Measurements from ENCODE around the gene PLAU. TPM values are rescaled to one million over a fixed set of nuclear protein-coding genes. Genes with fewer than 3 reads are reported as not detected.
A peak's percentile ranks its signal among the peaks of the same experiment; 100 is the strongest.

PLAU gene
- total RNA-seq, 1 donor from 2014 or later, result 90.2 TPM

- Mint-ChIP-seq H3K36me3 (ENCODE audit: low read depth, unreplicated experiment) (peaks cover 1% of the 10 kb centered on the region), H3K27ac (ENCODE audit: unreplicated experiment) (peak overlapping the region; percentile 95), H3K9me3 (ENCODE audit: unreplicated experiment) (no peaks in the 10 kb centered on the region), H3K4me3 (ENCODE audit: unreplicated experiment) (peak overlapping the region; percentile 7), H3K4me1 (ENCODE audit: low read depth, unreplicated experiment) (peaks cover 35% of the 10 kb centered on the region), H3K27me3 (ENCODE audit: low read depth, unreplicated experiment) (no peaks in the 10 kb centered on the region)
- peak; percentile 87 for FAIRE-seq
- Histone ChIP-seq H3K79me2 (ENCODE audit: insufficient read depth, low read length) (peaks cover 17% of the 10 kb centered on the region), H4K20me1 (ENCODE audit: insufficient read depth, low read length) (peaks cover 3% of the 10 kb centered on the region), H3K4me1 (ENCODE audit: insufficient read depth, low read length) (peaks cover 57% of the 10 kb centered on the region), H3K27me3 (ENCODE audit: insufficient read depth, low read length) (no peaks in the 10 kb centered on the region), H3K9ac (ENCODE audit: low read length) (peak overlapping the region; percentile 82), H2AFZ (ENCODE audit: low read depth, low read length) (peak overlapping the region; percentile 67), H3K27ac (ENCODE audit: low read depth, low read length) (peak overlapping the region; percentile 97), H3K9me3 (ENCODE audit: insufficient read depth, low read depth, low read length) (no peaks in the 10 kb centered on the region), H3K4me3 (ENCODE audit: insufficient read depth, low read depth, low read length) (peak overlapping the region; percentile 35), H3K4me2 (ENCODE audit: low read length) (peak overlapping the region; percentile 82), H3K36me3 (ENCODE audit: insufficient read depth, low read length) (no peaks in the 10 kb centered on the region)
- DNase-seq (ENCODE audit: low read depth), result peak; percentile 99
- no peak for TF ChIP-seq EZH2 (IDR thresholded peaks at IDR 0.05; ENCODE audit: insufficient read depth, low read length)
- no peak for TF ChIP-seq CTCF (IDR thresholded peaks at IDR 0.05; ENCODE audit: insufficient read depth, low read depth, low read length)
These were observed 4.1 kb upstream of the PLAU start for GRCh38 chr10:73906524-73907447.

GRCh38 chr10:73907841-73908517, 3.0 kb upstream of the PLAU start:
- H3K27me3 ChIP-seq (ENCODE audit: insufficient read depth, low read length), result no peaks in the 10 kb centered on the region
- H3K4me3 ChIP-seq (ENCODE audit: insufficient read depth, low read depth, low read length), result no peak overlapping the region
- H2AFZ ChIP-seq (ENCODE audit: low read depth, low read length), result no peak overlapping the region
- peaks cover 27% of the 10 kb centered on the region for H3K79me2 ChIP-seq (ENCODE audit: insufficient read depth, low read length)
- peak overlapping the region; percentile 40 for H3K9ac ChIP-seq (ENCODE audit: low read length)
- FAIRE-seq (no peak), DNase-seq (ENCODE audit: low read depth) (peak; percentile 70)
- peak overlapping the region; percentile 40 for H3K4me3 Mint-ChIP-seq (ENCODE audit: unreplicated experiment)
- peaks cover 62% of the 10 kb centered on the region for H3K4me1 ChIP-seq (ENCODE audit: insufficient read depth, low read length)
- H3K9me3 Mint-ChIP-seq (ENCODE audit: unreplicated experiment), result no peaks in the 10 kb centered on the region
- peak overlapping the region; percentile 82 for H3K4me2 ChIP-seq (ENCODE audit: low read length)
- H3K27ac ChIP-seq (ENCODE audit: low read depth, low read length), result peak overlapping the region; percentile 97
- H3K36me3 ChIP-seq (ENCODE audit: insufficient read depth, low read length), result no peaks in the 10 kb centered on the region
- no peak for TF ChIP-seq EZH2 (IDR thresholded peaks at IDR 0.05; ENCODE audit: insufficient read depth, low read length)
- no peaks in the 10 kb centered on the region for H3K27me3 Mint-ChIP-seq (ENCODE audit: low read depth, unreplicated experiment)
- no peaks in the 10 kb centered on the region for H3K9me3 ChIP-seq (ENCODE audit: insufficient read depth, low read depth, low read length)
- H4K20me1 ChIP-seq (ENCODE audit: insufficient read depth, low read length), result peaks cover 14% of the 10 kb centered on the region
- H3K4me1 Mint-ChIP-seq (ENCODE audit: low read depth, unreplicated experiment), result peaks cover 39% of the 10 kb centered on the region
- peak overlapping the region; percentile 95 for H3K27ac Mint-ChIP-seq (ENCODE audit: unreplicated experiment)
- peaks cover 3% of the 10 kb centered on the region for H3K36me3 Mint-ChIP-seq (ENCODE audit: low read depth, unreplicated experiment)

DNA sequence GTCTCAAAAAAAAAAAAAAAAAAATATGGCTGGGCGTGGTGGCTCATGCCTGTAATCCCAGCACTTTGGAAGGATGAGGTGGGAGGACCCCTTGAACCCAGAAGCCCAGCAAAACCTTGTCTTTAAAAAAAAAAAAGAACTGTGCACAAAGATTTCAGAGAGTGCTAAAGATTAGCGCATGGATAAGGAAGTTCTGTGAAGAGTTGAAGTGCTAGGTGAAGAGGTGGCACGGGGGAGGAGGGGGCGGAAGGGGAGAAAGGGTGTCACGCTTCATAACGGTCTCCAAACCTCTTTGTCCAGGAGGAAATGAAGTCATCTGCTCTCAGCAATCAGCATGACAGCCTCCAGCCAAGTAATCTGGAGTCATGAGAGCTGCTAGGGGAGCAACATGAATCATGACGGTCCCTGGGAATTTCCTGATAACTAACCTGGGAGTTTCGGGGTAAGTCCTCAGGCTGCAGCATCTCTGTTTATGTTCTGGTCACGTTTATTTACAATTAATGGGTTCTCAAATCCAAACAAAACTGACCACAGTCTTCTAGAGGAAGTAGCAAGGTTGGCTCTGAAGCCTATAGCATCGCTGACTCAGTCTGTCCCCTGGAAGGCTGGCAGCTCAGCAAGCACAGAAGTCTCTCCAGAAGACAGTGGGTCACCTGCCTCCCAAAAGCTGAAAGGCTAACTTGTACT, 1.9 kb upstream of the PLAU start:
- H3K9ac ChIP-seq (ENCODE audit: low read length), result peak overlapping the region; percentile 79
- peaks cover 69% of the 10 kb centered on the region for H3K4me1 ChIP-seq (ENCODE audit: insufficient read depth, low read length)
- peak overlapping the region; percentile 95 for H3K4me2 ChIP-seq (ENCODE audit: low read length)
- no peak overlapping the region for H3K4me3 ChIP-seq (ENCODE audit: insufficient read depth, low read depth, low read length)
- no peaks in the 10 kb centered on the region for H3K27me3 ChIP-seq (ENCODE audit: insufficient read depth, low read length)
- H3K36me3 ChIP-seq (ENCODE audit: insufficient read depth, low read length), result peaks cover 4% of the 10 kb centered on the region
- Mint-ChIP-seq H3K9me3 (ENCODE audit: unreplicated experiment) (no peaks in the 10 kb centered on the region), H3K4me3 (ENCODE audit: unreplicated experiment) (peak overlapping the region; percentile 27), H3K27ac (ENCODE audit: unreplicated experiment) (peak overlapping the region; percentile 95), H3K4me1 (ENCODE audit: low read depth, unreplicated experiment) (peaks cover 39% of the 10 kb centered on the region), H3K27me3 (ENCODE audit: low read depth, unreplicated experiment) (no peaks in the 10 kb centered on the region), H3K36me3 (ENCODE audit: low read depth, unreplicated experiment) (peaks cover 9% of the 10 kb centered on the region)
- FAIRE-seq, result peak; percentile 76
- H3K27ac ChIP-seq (ENCODE audit: low read depth, low read length), result peak overlapping the region; percentile 83
- DNase-seq (ENCODE audit: low read depth), result peak; percentile 97
- H3K79me2 ChIP-seq (ENCODE audit: insufficient read depth, low read length), result peaks cover 37% of the 10 kb centered on the region
- no peaks in the 10 kb centered on the region for H3K9me3 ChIP-seq (ENCODE audit: insufficient read depth, low read depth, low read length)
- H4K20me1 ChIP-seq (ENCODE audit: insufficient read depth, low read length), result peaks cover 25% of the 10 kb centered on the region
- TF ChIP-seq CTCF (IDR thresholded peaks at IDR 0.05; ENCODE audit: insufficient read depth, low read depth, low read length), result no peak
- no peak for TF ChIP-seq EZH2 (IDR thresholded peaks at IDR 0.05; ENCODE audit: insufficient read depth, low read length)
- no peak overlapping the region for H2AFZ ChIP-seq (ENCODE audit: low read depth, low read length)
